IPS-NIHi11 (cell line): ENCODE data around the gene BCDIN3D.

Source experiments
- DNase-seq: peaks from one replicate; pipeline ENCODE4 v3.0.0; 2012; ENCODE audit warnings: mixed read lengths, low spot score

Gene BCDIN3D

GRCh38 chr12:49821373-49822287 lies 21.3 kb downstream of the BCDIN3D start:
- DNase-seq = no peak

- DNase-seq = no peak
Observed at GRCh38 chr12:49819786-49820185, 23.1 kb downstream of the BCDIN3D start.

GRCh38 chr12:49818241-49818895 lies 24.5 kb downstream of the BCDIN3D start:
- no peak for DNase-seq

GRCh38 chr12:49813131-49813530 lies 29.8 kb downstream of the BCDIN3D start:
- DNase-seq = no peak

GRCh38 chr12:49811961-49812401 lies 30.9 kb downstream of the BCDIN3D start:
- DNase-seq = no peak

- DNase-seq = no peak
Observed at GRCh38 chr12:49811136-49811535, 31.8 kb downstream of the BCDIN3D start.

GRCh38 chr12:49809906-49810389 lies 33.0 kb downstream of the BCDIN3D start:
- DNase-seq = no peak

GRCh38 chr12:49809381-49809905 lies 33.5 kb downstream of the BCDIN3D start:
- no peak for DNase-seq

GRCh38 chr12:49808686-49809380 lies 34.1 kb downstream of the BCDIN3D start:
- no peak for DNase-seq

- no peak for DNase-seq
Observed at GRCh38 chr12:49807991-49808580, 34.8 kb downstream of the BCDIN3D start.

GRCh38 chr12:49806877-49807276 lies 36.0 kb downstream of the BCDIN3D start:
- DNase-seq = no peak

GRCh38 chr12:49806321-49806813 lies 36.5 kb downstream of the BCDIN3D start:
- DNase-seq = no peak

- no peak for DNase-seq
Observed at GRCh38 chr12:49805409-49805808, 37.5 kb downstream of the BCDIN3D start.

GRCh38 chr12:49804821-49805220 lies 38.1 kb downstream of the BCDIN3D start:
- DNase-seq = no peak

- no peak for DNase-seq
Observed at GRCh38 chr12:49803693-49804450, 39.0 kb downstream of the BCDIN3D start.

GRCh38 chr12:49801141-49802063 lies 41.5 kb downstream of the BCDIN3D start:
- DNase-seq = no peak

- DNase-seq = no peak
Observed at GRCh38 chr12:49800421-49801140, 42.3 kb downstream of the BCDIN3D start.

- no peak for DNase-seq
Observed at GRCh38 chr12:49798934-49799333, 44.0 kb downstream of the BCDIN3D start.

- DNase-seq = no peak
Observed at GRCh38 chr12:49798248-49798647, 44.7 kb downstream of the BCDIN3D start.
